NB4 (cell line): ENCODE results near the gene OR10H2.

Source experiments
- DNase-seq: peaks from one replicate; pipeline ENCODE4 v3.0.0; 2010; ENCODE audit warnings: low read depth
- H3K4me3 ChIP-seq: one replicate; pipeline ENCODE4 v1.5.1; 2011; ENCODE audit warnings: mild to moderate bottlenecking, low read depth, low read length, moderate library complexity
- MYC ChIP-seq: IDR thresholded peaks from 2 replicates; pipeline ENCODE4 v1.6.1; 2011; ENCODE audit warnings: low read depth, low read length
- POLR2A ChIP-seq: IDR thresholded peaks from 2 replicates; pipeline ENCODE4 v1.6.1; 2011; ENCODE audit warnings: mild to moderate bottlenecking; ENCODE audit not compliant: insufficient read length; ENCODE audit errors: extremely low read depth
- TF ChIP-seq, protein P1 (sequence below): IDR thresholded peaks from one replicate; pipeline ENCODE4 v1.5.1; 2012; ENCODE audit warnings: low read depth, low read length
- TF ChIP-seq, protein P2 (sequence below): IDR thresholded peaks from 2 replicates; pipeline ENCODE4 v1.6.1; 2011; ENCODE audit warnings: low read depth, low read length

The OR10H2 gene

DNA sequence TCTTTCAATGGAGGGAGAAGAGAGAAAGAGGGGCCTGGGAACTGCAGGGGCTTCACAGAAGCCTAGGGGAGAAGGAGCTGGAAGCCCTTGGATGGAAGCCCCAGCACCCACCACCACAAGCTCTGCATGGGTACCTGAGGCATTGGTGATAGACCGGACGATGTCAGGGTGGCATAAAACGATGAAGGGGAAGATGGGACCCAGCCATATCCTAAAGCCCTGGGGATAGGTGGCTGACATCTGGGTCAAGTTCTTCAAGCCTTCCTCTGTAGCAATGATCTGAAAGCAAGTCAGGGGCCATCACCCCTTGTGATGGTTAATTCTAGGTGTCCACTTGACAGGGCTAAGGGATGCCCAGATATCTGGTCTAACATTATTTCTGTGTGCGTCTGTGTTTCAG, 48.4 kb downstream of the OR10H2 start:
- DNase-seq, result no peak
- no peak overlapping the region for H3K4me3 ChIP-seq
- TF ChIP-seq, protein P1, sequence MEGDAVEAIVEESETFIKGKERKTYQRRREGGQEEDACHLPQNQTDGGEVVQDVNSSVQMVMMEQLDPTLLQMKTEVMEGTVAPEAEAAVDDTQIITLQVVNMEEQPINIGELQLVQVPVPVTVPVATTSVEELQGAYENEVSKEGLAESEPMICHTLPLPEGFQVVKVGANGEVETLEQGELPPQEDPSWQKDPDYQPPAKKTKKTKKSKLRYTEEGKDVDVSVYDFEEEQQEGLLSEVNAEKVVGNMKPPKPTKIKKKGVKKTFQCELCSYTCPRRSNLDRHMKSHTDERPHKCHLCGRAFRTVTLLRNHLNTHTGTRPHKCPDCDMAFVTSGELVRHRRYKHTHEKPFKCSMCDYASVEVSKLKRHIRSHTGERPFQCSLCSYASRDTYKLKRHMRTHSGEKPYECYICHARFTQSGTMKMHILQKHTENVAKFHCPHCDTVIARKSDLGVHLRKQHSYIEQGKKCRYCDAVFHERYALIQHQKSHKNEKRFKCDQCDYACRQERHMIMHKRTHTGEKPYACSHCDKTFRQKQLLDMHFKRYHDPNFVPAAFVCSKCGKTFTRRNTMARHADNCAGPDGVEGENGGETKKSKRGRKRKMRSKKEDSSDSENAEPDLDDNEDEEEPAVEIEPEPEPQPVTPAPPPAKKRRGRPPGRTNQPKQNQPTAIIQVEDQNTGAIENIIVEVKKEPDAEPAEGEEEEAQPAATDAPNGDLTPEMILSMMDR, result no peak
- no peak for TF ChIP-seq MYC
- TF ChIP-seq, protein P2, sequence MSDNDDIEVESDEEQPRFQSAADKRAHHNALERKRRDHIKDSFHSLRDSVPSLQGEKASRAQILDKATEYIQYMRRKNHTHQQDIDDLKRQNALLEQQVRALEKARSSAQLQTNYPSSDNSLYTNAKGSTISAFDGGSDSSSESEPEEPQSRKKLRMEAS, result no peak
- no peak for TF ChIP-seq POLR2A

DNA sequence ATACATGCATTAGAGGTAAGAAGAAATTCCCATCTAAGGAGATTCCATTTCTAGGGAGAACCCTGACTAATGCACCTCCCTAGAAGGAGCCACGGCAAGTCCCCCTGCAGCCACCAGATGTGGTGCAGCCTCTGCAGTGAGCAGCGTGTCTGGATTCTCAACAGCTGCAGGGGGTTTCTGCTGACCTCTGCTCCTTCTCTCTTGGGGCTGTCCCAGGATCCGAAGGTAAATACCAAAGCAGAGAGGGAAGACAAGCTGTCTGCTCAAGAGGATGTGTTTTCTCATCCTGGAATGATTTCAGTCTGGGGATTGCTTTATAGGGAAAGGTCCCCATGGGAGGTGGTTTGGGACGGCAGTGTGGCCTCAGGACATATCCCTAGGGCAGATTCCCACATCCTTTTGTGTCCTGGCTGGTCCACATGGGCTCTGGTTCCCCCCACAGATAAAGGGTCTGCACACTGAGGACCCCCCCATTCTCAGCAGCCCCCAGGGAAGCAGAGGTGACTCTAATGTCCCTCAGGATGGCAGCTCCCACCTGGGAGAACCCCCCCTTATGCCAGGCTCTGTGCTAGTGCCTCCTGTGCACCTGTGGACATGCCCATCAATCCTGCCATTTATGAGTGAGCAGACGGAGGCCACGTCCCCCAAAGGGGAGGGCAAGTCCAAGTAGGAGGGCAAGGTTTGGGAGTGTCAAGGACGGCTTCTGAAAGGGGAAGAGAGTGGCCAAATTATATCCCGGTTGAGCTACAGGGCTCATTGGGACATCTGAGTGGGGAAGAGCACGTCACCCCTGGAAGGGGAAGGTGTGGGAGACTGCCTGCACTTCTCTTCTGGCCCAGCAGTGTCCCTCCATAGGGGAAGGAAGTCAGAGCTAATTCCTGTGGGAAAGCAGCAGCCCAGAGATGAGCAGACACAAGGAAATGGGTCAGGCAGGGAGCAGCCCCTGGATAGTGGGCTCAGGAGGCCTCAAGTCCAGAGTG, 49.5 kb downstream of the OR10H2 start:
- DNase-seq, result peak; percentile 27
- H3K4me3 ChIP-seq, result no peak overlapping the region
- TF ChIP-seq, protein P2, result no peak
- TF ChIP-seq POLR2A (no peak), MYC (no peak)
- TF ChIP-seq, protein P1, result no peak
